ENCODE results near the gene NPFFR2. TPM values are rescaled to one million over a fixed set of nuclear protein-coding genes. Genes with fewer than 3 reads are reported as not detected.
"Not testable (repeated sequence)": the region's sequence is repeated elsewhere in the genome, so short reads cannot be mapped to it uniquely, and the experiment has no call there.

Gene NPFFR2
- total and polyA plus RNA-seq, 8 donors = not detected

- H3K36me3 ChIP-seq = no peaks in the 10 kb centered on the region
- no peak overlapping the region for H3K27ac ChIP-seq
- ATAC-seq (no peak), DNase-seq (no peak)
- intact Hi-C loops (cut with DNase I) = no loop called here
- no peaks in the 10 kb centered on the region for H3K27me3 ChIP-seq
- TF ChIP-seq CTCF (IDR thresholded peaks at IDR 0.05) = no peak
- H3K9me3 ChIP-seq = no peaks in the 10 kb centered on the region
- no peak overlapping the region for H3K4me3 ChIP-seq
- H3K4me1 ChIP-seq = no peaks in the 10 kb centered on the region
Observed at GRCh38 chr4:72077346-72077745, 45.5 kb downstream of the NPFFR2 start.

- no peak for DNase-seq
- no peaks in the 10 kb centered on the region for H3K36me3 ChIP-seq
- H3K27ac ChIP-seq = no peak overlapping the region
- intact Hi-C loops (cut with DNase I) = no loop called here
- H3K4me1 ChIP-seq = no peaks in the 10 kb centered on the region
- no peaks in the 10 kb centered on the region for H3K9me3 ChIP-seq
- H3K4me3 ChIP-seq = no peak overlapping the region
- no peaks in the 10 kb centered on the region for H3K27me3 ChIP-seq
- ATAC-seq = peak; percentile 77
- no peak for TF ChIP-seq CTCF (IDR thresholded peaks at IDR 0.05)
Observed at GRCh38 chr4:72084587-72085011, 52.8 kb downstream of the NPFFR2 start.

- H3K9me3 ChIP-seq; ATAC-seq; intact Hi-C loops (cut with DNase I); DNase-seq; H3K27me3 ChIP-seq; H3K27ac ChIP-seq; H3K36me3 ChIP-seq; H3K4me1 ChIP-seq; H3K4me3 ChIP-seq: not testable (repeated sequence)
Observed at GRCh38 chr4:72090606-72091005, 58.8 kb downstream of the NPFFR2 start.

GRCh38 chr4:72094059-72094797, 62.4 kb downstream of the NPFFR2 start:
- Histone ChIP-seq H3K4me3 (no peak overlapping the region), H3K27ac (no peak overlapping the region), H3K36me3 (no peaks in the 10 kb centered on the region), H3K27me3 (no peaks in the 10 kb centered on the region), H3K4me1 (no peaks in the 10 kb centered on the region), H3K9me3 (peaks cover 0 to 1% of the 10 kb centered on the region in 2 donors)
- TF ChIP-seq CTCF (IDR thresholded peaks at IDR 0.05) = no peak
- ATAC-seq = peak; percentile 97
- intact Hi-C loops (cut with DNase I) = no loop called here
- peak; percentile 22 to 77 (median 56) for DNase-seq

GRCh38 chr4:72107456-72107855, 75.7 kb downstream of the NPFFR2 start:
- H3K4me3 ChIP-seq = no peak overlapping the region
- H3K27me3 ChIP-seq = no peaks in the 10 kb centered on the region
- no peak for TF ChIP-seq CTCF (IDR thresholded peaks at IDR 0.05)
- no peaks in the 10 kb centered on the region for H3K36me3 ChIP-seq
- no peaks in the 10 kb centered on the region for H3K4me1 ChIP-seq
- peaks cover 0 to 2% of the 10 kb centered on the region in 2 donors for H3K9me3 ChIP-seq
- intact Hi-C loops (cut with DNase I) = no loop called here
- ATAC-seq = peak; percentile 81
- no peak for DNase-seq
- no peak overlapping the region for H3K27ac ChIP-seq

GRCh38 chr4:72109364-72109763, 77.6 kb downstream of the NPFFR2 start:
- TF ChIP-seq CTCF (IDR thresholded peaks at IDR 0.05) = no peak
- Histone ChIP-seq H3K27me3 (no peaks in the 10 kb centered on the region), H3K36me3 (no peaks in the 10 kb centered on the region), H3K27ac (no peak overlapping the region), H3K9me3 (no peaks in the 10 kb centered on the region), H3K4me3 (no peak overlapping the region), H3K4me1 (no peaks in the 10 kb centered on the region)
- ATAC-seq (no peak), DNase-seq (no peak)
- intact Hi-C loops (cut with DNase I) = no loop called here
